DOHH2 (cell line): Measurements from ENCODE around the gene PHYH.

Experiments
- H3F3A ChIP-seq: fragments of 200-600 bp; sonication (generic), shearing (Covaris generic); 2 replicates; pipeline ENCODE4 v1.6.0; 2016; ENCODE audit warnings: antibody characterized with exemption, mild to moderate bottlenecking; ENCODE audit not compliant: control insufficient read depth, insufficient read depth
- H3K27ac ChIP-seq: fragments of 200-600 bp; sonication (generic); 2 replicates; pipeline ENCODE4 v1.5.1; 2014; ENCODE audit warnings: low read depth, mild to moderate bottlenecking, low read length, moderate library complexity
- H3K27me3 ChIP-seq: fragments of 200-600 bp; sonication (generic); 2 replicates; pipeline ENCODE4 v1.6.1; 2014; ENCODE audit warnings: mild to moderate bottlenecking, low read length, mixed read lengths; ENCODE audit not compliant: control insufficient read depth
- H3K36me3 ChIP-seq: fragments of 200-600 bp; sonication (generic); 2 replicates; pipeline ENCODE4 v1.6.1; 2014; ENCODE audit warnings: mild to moderate bottlenecking, low read length, moderate library complexity, mixed read lengths; ENCODE audit not compliant: control insufficient read depth
- H3K4me1 ChIP-seq: fragments of 200-600 bp; sonication (generic); 2 replicates; pipeline ENCODE4 v1.6.1; 2014; ENCODE audit warnings: mild to moderate bottlenecking, low read length, mixed read lengths; ENCODE audit not compliant: control insufficient read depth
- H3K4me2 ChIP-seq: fragments of 200-600 bp; sonication (generic); 2 replicates; pipeline ENCODE4 v1.6.0; 2014; ENCODE audit warnings: mild to moderate bottlenecking, low read length, moderate library complexity
- H3K4me3 ChIP-seq: fragments of 200-600 bp; sonication (generic); 2 replicates; pipeline ENCODE4 v1.5.1; 2014; ENCODE audit warnings: mild to moderate bottlenecking, low read length, mixed read lengths
- H3K79me2 ChIP-seq: fragments of 200-600 bp; sonication (generic); 2 replicates; pipeline ENCODE4 v1.6.1; 2014; ENCODE audit warnings: mild to moderate bottlenecking, low read length, mixed read lengths; ENCODE audit not compliant: control insufficient read depth
- H3K9me2 ChIP-seq: fragments of 200-600 bp; sonication (generic); replicated peaks from 2 replicates; pipeline ENCODE4 v1.6.1; 2014; ENCODE audit warnings: mild to moderate bottlenecking, low read length, mixed read lengths; ENCODE audit not compliant: control insufficient read depth
- H3K9me3 ChIP-seq: fragments of 200-600 bp; sonication (generic); 2 replicates; pipeline ENCODE4 v1.6.1; 2014; ENCODE audit warnings: antibody characterized with exemption, low read length, mixed read lengths; ENCODE audit not compliant: control insufficient read depth, insufficient read depth
- H4K20me1 ChIP-seq: fragments of 200-600 bp; sonication (generic); 2 replicates; pipeline ENCODE4 v1.6.0; 2014; ENCODE audit warnings: low read depth, mild to moderate bottlenecking, antibody characterized with exemption, low read length, moderate library complexity; ENCODE audit not compliant: control insufficient read depth, insufficient read depth
- CTCF ChIP-seq: fragments of 200-600 bp; sonication (generic); IDR thresholded peaks from one replicate; pipeline ENCODE4 v1.5.1; 2014; ENCODE audit warnings: antibody characterized with exemption, mild to moderate bottlenecking, low read depth, low read length; ENCODE audit not compliant: poor library complexity, severe bottlenecking
- EZH2phosphoT487 ChIP-seq: fragments of 200-600 bp; sonication (generic); IDR thresholded peaks from 2 replicates; pipeline ENCODE4 v1.6.1; 2017; ENCODE audit warnings: borderline replicate concordance, mild to moderate bottlenecking, antibody characterized with exemption, low read length, moderate library complexity, mixed read lengths

Gene PHYH

DNA sequence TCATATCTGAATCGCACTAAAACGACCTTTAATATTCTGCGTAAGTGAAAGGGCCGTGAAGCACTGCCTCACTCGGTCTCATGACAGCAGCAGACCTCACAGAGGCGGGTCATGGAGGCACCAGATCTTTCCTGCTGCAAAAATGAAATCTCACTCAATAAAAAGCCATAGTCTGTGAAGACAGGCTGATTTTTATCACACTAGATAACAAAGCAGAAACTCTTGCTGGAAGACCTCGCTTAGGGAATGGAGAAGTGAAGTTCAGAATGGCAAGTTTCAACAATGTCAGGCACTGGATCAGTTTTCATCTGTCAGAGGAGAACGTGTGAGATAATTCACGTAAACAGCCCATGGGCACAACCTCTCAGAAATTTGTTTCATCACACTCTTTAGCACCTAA is 40.2 kb upstream of the PHYH start:
- Histone ChIP-seq H3K27ac (peak overlapping the region; percentile 45), H3K36me3 (peaks cover 75% of the 10 kb centered on the region), H3K4me3 (peak overlapping the region; percentile 54; the same call in 1 of the 2 replicates)

DNA sequence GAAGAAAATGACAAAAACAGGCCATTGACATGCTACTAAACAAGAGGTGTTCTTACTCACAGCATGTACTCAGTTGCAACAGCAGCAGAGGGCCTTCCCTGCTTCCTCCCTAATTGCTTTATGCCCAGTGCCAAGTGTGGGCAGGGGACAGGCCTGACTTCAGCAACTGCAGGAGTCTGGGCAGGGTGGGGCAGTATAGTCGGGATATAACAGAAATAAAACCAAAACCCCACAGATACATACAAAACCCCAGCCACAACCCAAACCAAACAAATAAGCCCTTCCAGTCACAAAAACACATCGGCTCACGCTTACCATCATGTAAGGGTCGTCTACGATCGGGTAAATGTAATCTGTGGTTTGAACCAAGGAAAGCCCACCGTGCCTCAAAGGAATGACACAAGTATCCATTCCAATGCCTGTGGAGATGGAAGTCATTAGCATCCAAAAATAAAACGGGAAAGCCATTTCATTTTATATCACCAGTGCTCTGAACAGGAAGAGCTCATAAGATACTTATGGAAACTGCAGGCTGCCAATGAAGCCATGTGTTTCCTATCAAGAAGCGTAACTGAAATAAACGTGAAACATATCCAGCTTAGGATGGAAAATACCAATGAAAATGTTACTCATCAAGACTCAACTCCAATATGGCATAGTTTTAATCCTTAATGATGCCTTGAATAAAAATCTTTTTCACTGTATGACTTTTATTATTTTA is 38.7 kb upstream of the PHYH start:
- Histone ChIP-seq H3K9me3 (no peaks in the 10 kb centered on the region), H3K36me3 (peaks cover 78% of the 10 kb centered on the region), H3K4me2 (no peak overlapping the region), H3K4me3 (no peak overlapping the region), H3K27ac (no peak overlapping the region), H3K4me1 (peaks cover 36% of the 10 kb centered on the region), H3K79me2 (peaks cover 64% of the 10 kb centered on the region), H3K27me3 (no peaks in the 10 kb centered on the region), H3F3A (peaks cover 6% of the 10 kb centered on the region), H4K20me1 (no peaks in the 10 kb centered on the region; the same call in 1 of the 2 replicates), H3K9me2 (no peaks in the 10 kb centered on the region)
- TF ChIP-seq CTCF (no peak), EZH2phosphoT487 (no peak)

More for the DNA sequence above, 40.2 kb upstream of the PHYH start:
- no peaks in the 10 kb centered on the region for H3K9me2 ChIP-seq
- H3F3A ChIP-seq: peaks cover 6% of the 10 kb centered on the region
- H3K79me2 ChIP-seq: peaks cover 79% of the 10 kb centered on the region
- H3K4me1 ChIP-seq: peaks cover 38% of the 10 kb centered on the region
- H3K27me3 ChIP-seq: no peaks in the 10 kb centered on the region
- no peaks in the 10 kb centered on the region for H3K9me3 ChIP-seq
- H3K4me2 ChIP-seq: peak overlapping the region; percentile 58
- H4K20me1 ChIP-seq: peaks cover 1% of the 10 kb centered on the region; the same call in 1 of the 2 replicates
- TF ChIP-seq EZH2phosphoT487 (no peak), CTCF (no peak)

DNA sequence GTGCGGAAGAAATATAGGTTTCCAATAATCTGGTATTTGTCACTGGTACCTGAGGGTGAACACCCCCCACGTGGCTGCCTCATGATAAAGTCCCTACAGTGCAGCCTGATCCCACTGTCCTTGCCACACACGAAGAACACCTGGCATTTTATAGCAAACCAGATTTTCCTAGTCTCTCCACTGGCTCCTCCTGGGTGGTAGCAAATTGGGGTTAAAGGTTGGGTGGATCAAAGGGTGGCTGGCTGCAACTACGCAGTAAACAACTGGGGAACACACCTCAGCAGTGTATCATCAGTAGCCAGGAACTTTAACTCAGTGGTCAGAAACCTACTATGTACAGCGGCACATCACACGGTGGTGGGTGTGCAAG is 37.9 kb upstream of the PHYH start:
- Histone ChIP-seq H3K9me3 (no peaks in the 10 kb centered on the region), H3K4me1 (peaks cover 33% of the 10 kb centered on the region), H3K4me2 (no peak overlapping the region), H3K36me3 (peaks cover 77% of the 10 kb centered on the region), H3K4me3 (no peak overlapping the region), H3F3A (peaks cover 6% of the 10 kb centered on the region), H3K79me2 (peaks cover 57% of the 10 kb centered on the region), H3K27me3 (no peaks in the 10 kb centered on the region), H3K9me2 (no peaks in the 10 kb centered on the region), H4K20me1 (no peaks in the 10 kb centered on the region; the same call in 1 of the 2 replicates), H3K27ac (no peak overlapping the region)
- TF ChIP-seq EZH2phosphoT487: no peak
- no peak for TF ChIP-seq CTCF
